ENCODE results near the gene VWA7. TPM values are rescaled to one million over a fixed set of nuclear protein-coding genes. Genes with fewer than 3 reads are reported as not detected.

Gene VWA7
- total RNA-seq, 1 experiment from 2014 or later, result 0.37 TPM

DNA sequence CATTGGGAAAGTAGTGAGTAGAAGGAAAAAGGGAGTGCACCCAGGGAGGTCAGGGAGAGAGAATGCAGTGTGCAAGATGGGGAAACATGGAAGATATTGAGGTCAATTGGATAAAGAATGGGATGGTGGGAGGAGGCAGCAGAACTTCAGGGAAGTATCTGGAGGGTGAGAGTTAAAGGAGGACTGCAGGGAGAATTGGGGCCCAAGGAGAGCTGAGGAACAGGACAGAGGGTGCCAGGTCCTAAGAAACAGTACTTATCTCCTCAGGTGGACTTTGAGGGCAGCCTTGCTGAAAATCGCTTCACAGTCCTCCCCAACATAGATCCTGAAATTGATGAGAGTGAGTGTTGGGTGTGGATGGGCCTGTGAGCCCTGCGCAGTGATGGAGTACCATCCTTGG, 18.8 kb downstream of the VWA7 start:
- no peak for DNase-seq (ENCODE audit: low spot score)

DNA sequence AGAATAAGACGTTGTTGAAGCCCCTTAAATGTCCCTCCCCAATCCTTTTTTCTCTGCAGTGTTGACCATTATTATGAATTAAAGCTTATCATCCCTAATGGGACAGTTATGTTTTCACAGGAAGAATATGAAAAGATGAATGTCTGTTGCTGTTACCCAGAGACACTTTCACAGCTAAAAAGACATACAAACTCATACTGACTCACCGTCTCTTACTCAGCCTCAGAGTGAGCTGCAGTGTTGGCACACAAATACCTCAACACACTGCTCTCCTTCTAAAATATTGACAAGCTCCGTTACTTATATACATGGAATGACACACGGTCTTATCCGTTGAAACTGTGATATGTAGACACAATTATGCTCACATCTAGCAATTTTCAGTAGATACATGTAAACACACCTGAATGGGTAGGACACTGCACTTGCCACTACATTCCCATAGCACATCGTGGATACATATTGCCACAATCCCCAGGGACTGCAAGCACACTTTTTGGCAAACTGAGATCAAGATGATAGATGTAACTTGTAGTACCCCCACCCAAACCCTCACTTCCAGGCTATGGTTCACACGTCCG, 24.3 kb downstream of the VWA7 start:
- DNase-seq (ENCODE audit: low spot score), result no peak

DNA sequence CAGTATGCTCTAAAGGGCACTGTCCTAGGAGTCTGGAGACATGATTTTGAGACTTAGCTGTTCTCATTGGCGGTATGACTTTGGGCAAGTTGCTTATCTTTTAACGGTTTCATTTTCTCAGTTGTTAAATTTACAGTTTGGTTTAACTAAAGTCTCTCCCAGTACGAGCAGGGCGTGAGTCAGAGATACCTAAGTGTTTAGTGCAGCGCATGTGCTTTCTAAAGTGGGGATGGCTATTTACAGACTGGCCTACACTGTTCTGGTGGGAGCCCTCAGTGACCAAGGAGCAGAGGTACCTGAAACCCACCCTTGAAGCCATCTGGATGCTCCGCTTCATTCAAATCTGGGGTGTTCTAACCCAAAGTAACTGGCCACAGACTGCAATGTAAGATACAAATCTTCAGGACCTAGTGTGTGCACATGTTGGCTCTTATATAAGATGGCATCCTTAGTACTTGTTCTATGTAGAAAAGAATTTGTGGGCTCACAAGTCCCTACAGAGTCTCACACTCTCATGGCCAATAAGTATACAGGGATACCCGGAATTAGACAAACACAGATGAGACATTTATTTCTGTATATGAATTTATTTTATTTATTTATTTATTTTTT, 26.6 kb downstream of the VWA7 start:
- peak; percentile 52 for DNase-seq (ENCODE audit: low spot score)

DNA sequence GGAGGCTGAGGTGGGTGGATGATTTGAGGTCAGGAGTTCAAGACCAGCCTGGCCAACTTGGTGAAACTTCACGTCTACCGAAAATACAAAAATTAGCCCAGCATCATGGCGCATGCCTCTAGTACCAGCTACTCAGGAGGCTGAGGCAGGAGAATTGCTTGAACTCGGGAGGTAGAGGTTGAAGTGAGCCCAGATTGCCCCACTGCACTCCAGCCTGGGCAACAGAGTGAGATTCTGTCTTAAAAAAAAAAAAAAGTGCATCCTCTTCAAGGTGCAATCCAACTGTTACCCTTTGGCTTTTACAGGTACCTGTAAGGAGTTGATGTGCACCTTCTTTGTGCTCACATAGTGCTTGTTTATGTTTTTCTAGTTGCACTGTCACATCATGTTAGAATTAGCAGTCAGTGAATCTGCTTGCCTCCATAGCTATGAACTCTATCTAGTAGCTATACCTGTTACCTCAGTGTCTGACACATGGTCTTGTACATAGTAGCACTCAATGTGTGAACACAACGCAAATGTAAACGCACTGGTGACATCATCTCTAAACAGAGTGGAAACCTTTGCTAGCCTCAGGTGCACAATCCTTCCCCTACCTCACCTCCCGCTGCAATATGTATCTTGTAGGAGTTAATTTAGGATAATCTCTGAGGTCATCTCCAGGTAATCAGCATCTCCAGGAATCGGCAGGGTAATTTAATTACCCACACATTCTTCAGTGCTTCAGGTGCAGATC, 27.7 kb downstream of the VWA7 start:
- DNase-seq (ENCODE audit: low spot score), result no peak

DNA sequence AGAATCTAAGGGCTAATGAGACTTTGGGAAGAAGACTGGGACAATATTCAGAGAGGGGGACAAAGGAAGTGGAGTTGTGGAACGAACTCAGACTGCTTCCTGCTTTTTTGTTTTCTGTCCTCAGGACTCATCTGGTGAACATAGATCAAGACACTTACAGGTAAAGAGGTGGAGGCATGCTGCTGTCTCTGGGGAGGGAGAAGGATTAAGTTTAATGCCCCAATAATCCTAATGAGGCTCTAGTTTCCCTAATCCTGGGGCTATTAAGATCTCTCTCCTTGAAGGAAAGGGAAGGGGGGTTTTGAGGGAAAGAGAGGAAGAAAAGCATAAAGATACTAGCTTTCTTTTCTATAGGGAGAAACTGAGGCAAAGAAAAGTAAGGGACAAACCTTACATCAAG, 32.7 kb downstream of the VWA7 start:
- no peak for DNase-seq (ENCODE audit: low spot score)

DNA sequence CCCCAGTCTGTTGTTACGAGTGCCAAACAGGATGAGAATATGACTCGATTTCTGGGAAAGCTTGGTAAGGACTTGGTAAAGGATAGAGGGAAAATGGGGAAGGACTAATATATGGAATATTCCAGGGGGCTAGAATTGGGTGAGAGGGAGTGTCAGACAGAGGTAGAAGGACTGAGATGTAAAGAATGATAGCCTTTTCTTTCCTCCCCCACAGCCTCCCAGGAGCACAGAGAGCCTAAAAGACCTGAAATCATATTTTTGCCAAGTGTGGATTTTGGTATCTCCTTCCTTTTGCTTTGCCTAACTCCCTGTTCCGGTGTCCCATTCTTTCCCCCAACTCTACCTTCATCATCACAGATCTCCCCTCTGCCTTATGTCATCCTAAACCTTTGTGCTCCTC, 34.2 kb downstream of the VWA7 start:
- no peak for DNase-seq (ENCODE audit: low spot score)

DNA sequence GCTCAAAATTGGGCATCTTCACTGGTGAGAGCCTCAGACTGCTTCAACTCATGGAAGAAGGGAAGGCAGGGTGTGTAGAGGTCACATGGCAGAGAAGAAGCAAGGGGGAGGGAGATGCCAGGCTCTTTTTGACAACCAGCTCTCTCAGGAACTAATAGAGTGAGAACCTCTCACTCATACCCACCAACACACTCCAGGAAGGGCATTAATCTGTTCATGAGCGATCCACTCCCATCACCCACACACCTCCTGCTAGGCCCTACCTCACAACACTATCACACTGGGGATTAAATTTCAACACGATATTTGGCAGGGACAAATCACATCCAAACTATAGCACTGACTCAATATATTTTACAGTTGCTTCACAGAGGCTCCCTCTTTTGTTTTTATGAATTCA, 35.3 kb downstream of the VWA7 start:
- DNase-seq (ENCODE audit: low spot score), result no peak

DNA sequence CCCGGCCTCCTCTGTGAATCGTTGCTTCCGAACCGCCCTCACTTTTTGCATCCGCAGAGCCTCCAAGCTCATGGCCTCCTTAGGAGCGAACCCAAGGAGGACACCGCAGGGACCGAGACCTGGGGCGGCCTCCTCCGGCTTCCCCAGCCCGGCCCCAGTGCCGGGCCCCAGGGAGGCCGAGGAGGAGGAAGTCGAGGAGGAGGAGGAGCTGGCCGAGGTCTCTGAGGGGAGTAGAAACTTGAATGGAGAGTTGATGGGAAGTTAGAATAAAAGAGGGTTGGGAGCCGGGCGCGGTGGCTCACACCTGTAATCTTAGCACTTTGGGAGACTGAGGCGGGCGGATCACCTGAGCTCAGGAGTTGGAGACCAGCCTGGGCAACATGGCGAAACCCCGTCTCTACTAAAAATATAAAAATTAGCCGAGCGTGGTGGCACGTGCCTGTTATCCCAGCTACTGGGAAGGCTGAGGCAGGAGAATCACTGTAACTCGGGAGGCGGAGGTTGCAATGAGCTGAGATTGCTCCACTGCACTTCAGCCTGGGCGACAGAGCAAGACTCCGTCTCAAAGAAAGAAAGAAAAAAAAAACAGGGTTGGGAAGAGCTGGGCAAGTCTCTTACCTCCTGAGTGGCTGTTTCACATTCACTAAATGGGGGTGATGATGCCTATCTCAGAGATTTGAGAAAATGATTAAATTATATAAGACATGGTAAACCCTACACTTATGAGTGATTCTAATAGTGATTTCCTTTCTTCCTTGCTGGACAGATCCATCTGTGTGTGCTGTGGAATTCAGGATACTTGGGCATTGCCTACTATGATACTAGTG, 36.5 kb downstream of the VWA7 start:
- DNase-seq (ENCODE audit: low spot score), result no peak

DNA sequence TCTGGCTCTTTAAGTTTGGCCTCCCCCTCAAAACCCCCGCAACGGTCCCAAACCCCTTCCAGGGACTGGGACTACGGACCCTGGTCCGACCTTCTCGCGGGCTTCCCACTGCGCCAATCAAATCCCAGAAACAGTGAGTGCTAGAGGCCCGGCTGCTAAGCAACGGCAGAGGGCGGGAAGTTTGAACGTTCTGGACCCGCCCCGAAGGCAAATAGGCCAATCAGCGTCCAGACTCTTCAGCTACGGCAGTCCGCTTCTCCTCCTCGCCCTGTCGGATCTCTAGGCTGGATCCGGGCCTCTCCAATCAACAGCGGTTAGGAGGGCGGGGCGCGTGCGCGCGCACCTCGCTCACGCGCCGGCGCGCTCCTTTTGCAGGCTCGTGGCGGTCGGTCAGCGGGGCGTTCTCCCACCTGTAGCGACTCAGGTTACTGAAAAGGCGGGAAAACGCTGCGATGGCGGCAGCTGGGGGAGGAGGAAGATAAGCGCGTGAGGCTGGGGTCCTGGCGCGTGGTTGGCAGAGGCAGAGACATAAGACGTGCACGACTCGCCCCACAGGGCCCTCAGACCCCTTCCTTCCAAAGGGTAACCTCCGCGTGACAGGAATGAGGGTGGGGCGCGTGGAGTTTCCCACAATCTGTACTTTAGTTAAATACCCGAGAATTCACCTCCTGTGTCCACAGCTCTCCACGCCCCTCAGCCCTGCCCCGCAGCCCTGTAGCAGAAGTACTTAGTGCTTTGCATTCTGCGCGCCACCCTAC, 37.3 kb downstream of the VWA7 start, which contains the start of gene MSH5:
MSH5 (plus strand) TSS at position 367 of the 758 bp plus-strand sequence. CDS start 462 bp downstream, outside the sequence.
- peak; percentile 98 for DNase-seq (ENCODE audit: low spot score)

DNA sequence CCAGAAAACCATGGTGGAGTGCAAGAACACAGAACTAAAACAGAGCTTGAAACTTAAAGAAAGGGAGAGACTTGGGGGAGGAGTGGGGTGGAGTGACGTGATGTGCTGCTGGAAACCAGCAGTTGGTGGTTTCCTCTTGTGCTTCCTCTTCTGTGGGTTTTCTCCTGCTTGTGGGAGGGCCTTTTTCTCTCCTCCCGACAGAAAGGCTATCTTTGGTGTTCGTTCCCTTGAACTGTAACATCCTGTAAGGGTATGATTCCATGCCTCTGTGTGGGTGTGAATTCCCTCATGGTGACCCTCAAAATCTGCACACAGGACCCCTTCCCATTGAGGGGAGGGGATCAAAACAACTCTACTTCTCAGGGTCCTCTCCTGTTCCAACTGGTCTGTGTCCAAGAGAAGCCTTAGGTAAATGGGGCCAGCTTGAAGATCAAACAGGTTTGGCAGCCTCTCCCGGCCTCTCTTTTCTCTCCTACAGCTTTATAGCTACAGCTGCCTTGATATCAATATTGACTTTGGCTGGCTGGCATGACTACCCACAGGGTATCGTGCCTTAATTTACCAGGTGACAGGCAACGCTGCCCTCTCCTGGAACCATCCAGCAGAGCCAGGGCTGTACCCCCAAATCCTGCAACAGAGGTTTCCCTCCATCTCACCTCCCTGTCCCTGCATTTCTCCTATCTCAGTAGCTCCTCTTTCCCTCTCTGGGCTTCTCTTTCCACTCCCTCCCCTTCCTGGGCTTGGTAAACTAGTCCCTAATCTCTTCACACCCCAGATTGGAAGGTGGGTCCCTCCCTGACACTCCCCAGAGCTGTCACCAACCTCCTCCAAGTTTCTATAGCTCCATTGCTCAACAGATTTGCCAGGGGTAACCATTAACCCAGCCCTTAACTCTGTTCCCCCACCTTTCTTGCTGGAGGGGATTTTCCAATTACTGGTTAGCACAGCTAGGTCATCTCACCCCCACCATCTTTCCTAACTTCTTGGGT, 38.8 kb downstream of the VWA7 start:
- DNase-seq (ENCODE audit: low spot score), result peak; percentile 84

DNA sequence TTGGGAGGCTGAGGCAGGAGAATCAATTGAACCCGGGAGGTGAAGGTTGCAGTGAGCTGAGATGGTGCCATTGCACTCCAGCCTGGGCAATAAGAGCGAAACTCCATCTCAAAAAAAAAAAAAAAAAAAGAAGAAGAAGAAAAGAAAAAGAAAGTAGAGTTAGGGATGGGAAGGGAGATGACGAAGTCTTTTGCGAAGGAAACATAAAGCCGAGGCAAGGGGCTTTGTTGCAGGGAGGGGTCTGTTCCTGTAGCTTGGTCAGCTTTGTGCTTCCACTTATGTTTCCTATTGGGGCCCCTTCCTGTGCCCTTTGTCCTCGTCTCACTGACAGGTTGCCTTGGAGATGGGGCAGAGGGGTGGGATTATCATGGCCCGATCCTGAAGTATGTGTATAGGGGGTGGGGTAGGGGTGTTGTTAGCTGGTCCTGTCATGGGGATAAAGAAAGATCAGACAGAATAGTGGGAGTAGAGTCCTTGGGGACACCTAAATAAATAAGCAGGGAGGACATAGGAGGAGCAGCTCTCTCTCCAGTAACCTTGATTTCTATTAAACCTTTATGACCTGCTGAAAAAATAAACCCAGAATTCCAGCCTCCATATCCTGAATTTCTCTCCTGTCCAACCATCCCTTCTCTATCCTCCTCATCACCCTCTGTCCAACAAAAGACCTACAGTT, 39.7 kb downstream of the VWA7 start:
- no peak for DNase-seq (ENCODE audit: low spot score)

DNA sequence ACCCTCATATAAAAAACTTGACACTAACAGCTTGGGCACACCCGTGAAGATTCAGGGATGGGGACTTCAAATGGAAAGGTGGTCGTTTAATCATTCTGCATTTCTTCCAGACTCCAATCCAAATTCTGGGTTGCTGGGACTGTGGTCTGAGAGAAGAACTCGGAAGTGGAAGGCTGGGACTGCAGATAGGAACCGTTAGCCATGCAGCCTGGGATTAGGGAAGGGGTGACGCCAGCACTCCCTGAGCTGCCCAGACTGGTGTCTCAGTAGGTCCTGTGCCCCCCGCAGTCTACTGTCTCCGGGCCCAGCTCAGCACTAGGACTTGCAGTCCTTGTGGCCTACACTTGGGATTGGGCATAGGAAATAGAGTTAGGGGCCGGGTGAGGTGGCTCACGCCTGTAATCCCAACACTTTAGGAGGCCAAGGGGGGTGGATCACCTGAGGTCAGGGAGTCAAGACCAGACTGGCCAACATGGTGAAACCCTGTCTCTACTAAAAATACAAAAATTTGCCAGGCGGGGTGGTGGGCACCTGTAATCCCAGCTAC, 40.3 kb downstream of the VWA7 start:
- DNase-seq (ENCODE audit: low spot score), result no peak

DNA sequence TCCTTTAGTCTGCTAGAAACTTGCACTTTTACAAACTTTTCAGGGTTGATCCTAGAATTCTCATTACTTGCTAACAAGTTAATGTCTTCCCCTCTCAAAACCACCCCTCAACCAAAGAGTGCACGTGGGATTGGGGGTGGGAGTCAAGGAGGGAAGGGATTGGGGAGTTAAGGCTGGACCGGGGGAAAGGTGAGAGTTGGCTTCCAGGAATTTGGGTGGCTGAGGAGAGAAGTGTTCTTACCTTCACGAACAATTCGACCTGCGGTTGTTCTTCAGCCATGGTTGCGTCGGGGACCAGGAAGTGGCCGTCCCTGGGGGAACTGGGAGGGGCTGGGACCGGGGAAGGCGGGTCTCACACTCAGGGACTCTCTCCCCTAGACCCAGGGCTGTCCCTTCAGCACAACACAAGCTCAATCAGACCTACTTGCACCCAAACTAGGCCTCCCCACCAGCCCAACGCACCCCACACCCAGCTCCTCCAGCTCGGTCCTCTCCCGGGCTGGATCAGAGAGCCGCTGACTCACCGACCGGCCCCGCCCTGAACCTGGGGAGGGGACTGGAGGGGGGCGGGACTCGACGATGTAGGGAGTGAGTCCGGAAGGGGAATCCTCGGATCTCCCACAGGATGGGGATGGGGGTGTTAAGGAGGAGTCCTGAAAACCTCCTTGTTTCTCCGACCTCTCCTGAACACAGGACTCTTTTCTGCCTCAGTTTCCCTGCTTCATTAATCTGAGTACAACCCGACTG, 40.9 kb downstream of the VWA7 start, which contains the start of gene CLIC1:
CLIC1 (minus strand) TSS at position 510 of the 747 bp plus-strand sequence; CDS start at position 280, 230 bp downstream.
- DNase-seq (ENCODE audit: low spot score), result peak; percentile 87

DNA sequence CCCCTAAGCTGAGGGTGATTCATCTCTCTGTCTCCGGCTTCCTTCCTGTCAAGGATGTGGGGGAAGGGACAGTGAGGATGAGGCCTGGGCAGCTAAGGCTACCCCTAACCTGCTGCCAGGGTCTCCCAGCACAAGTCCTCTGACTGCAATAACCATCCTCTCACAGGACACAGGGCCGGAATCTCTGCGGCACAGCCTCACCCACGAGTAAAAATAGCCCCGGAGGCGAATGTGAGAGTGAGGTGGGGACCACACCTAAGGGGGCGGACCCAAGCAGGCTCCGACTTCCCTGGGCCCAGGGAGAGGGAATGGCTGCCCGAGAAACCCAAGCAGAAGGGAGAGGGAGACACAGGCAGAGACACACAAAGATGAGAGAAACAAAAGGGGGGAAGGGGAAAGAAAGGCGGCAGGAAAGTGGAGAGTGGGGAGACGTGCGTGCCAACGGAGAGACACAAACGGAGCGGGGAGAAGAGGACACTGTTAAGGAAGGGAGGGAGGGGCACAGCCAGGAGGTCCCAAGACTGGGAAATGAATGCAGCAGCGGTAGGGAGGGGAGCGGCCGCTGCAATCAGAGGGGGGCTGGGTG, 42.2 kb downstream of the VWA7 start:
- DNase-seq (ENCODE audit: low spot score), result peak; percentile 64

DNA sequence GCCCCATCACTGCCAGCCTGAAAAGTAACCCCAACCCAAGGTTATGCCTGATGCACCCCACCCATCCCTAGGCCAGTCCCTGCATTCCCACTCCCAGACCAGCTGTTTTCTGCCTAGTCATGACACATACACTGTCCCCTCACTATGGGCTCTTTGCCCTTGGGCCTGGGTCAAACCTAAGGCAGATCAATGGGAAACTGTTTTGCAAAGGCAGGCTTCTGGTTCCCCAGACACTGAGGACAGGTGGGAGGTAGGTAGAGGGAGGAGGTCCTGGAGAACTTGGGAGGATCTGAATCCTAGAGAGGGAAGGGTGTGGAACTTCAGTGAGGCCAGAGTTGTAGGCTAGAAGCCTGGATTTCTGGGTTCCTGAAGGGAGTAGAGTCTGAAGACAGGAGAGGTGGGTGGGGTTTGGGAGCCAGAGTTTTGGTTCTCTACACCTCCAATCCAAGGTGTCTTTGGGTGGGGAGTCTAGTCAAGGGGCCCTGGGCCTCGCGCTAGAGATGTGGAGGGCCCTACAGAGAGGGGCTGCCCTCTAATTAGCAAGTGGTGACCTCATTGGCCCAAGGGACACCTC, 42.8 kb downstream of the VWA7 start:
- DNase-seq (ENCODE audit: low spot score), result no peak

DNA sequence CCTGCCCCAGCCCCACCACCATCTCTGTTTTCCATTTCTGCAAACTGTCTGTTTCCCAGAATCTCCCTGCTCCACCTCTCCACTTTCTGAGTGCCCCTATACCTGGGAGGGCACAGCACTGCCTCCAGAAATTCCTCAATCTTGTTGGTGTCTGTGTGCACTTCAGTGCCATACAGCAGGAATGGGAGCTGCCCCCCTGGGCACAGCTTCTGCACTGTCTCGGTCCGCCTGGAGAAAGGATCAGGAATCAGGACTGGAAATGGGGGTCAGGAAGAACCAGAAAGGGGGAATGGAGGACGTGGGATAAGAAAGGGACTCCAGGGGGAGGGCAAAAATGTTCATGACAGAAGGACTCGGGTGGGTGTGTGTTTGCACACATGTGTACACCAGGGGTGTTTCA, 43.4 kb downstream of the VWA7 start:
- no peak for DNase-seq (ENCODE audit: low spot score)

DNA sequence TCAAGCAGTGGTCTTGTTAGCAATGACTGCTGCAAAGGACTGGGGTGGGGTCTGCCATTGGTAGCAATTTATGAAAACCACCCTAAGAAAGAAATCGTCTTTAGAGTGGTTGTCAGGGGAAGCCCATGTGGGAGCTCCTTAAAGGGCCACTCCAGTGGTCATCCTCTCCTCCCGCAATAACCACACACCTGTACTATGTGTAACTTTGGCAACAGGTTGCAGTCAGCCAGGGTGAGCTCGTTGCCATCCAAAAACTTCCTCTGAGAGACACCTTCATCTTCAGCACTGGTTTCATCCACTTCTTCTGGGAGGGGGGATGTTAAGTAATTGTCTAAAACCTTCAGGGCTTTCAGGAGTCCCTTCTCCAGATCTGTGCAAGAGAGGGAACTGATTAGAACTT, 45.1 kb downstream of the VWA7 start:
- no peak for DNase-seq (ENCODE audit: low spot score)

DNA sequence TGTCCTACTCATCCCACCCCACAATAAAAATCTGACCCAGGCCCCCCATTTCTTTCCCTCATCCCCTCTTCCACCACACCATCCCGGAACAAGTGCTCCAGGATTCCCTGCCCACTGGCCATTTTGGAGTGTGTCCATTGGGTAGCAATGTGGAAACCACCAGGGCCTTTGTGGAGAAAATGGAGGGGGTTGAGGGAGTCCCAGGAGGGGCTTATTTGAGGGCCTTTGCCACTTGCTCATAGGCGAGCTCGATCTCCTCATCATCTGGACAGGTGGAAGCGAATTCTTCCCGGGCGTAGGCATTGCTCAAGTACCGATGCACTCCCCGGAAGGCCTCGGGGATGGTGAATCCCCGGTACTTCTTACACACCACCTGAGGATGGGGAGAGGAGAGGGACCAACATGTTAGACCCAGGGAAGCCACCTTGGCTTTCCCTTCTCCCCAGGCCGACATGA, 46.5 kb downstream of the VWA7 start:
- DNase-seq (ENCODE audit: low spot score), result no peak
